Measurements from ENCODE around the gene AHNAK.

The AHNAK gene

DNA sequence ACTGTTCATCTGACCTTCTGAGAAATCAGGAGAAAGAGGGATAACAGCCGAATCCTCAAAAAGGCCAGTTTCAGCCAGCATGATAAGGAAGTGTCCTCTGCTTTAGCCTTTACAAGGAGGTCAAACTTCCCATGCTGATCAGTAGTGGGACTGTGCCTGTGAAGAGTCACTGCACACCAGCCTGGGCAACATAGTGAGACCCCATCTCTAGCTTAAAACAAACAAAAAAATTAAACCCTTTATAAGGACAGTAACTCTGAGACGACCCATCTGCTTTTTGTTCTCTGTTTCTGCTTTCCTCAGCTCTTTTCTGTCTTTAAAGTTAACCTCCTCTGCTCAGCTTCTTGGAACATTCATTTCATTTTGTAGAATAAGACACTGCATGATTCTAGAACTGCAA lies 78.0 kb downstream of the AHNAK start:
- TF ChIP-seq, protein P1, sequence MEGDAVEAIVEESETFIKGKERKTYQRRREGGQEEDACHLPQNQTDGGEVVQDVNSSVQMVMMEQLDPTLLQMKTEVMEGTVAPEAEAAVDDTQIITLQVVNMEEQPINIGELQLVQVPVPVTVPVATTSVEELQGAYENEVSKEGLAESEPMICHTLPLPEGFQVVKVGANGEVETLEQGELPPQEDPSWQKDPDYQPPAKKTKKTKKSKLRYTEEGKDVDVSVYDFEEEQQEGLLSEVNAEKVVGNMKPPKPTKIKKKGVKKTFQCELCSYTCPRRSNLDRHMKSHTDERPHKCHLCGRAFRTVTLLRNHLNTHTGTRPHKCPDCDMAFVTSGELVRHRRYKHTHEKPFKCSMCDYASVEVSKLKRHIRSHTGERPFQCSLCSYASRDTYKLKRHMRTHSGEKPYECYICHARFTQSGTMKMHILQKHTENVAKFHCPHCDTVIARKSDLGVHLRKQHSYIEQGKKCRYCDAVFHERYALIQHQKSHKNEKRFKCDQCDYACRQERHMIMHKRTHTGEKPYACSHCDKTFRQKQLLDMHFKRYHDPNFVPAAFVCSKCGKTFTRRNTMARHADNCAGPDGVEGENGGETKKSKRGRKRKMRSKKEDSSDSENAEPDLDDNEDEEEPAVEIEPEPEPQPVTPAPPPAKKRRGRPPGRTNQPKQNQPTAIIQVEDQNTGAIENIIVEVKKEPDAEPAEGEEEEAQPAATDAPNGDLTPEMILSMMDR (IDR thresholded peaks at IDR 0.05; ENCODE audit: low read depth, low read length) = no peak
- TF ChIP-seq MYC (IDR thresholded peaks at IDR 0.05; ENCODE audit: low read depth, low read length) (no peak), POLR2A (IDR thresholded peaks at IDR 0.05; ENCODE audit: extremely low read depth, insufficient read length) (no peak)
- TF ChIP-seq, protein P2, sequence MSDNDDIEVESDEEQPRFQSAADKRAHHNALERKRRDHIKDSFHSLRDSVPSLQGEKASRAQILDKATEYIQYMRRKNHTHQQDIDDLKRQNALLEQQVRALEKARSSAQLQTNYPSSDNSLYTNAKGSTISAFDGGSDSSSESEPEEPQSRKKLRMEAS (IDR thresholded peaks at IDR 0.05; ENCODE audit: low read depth, low read length) = no peak
- H3K4me3 ChIP-seq (ENCODE audit: low read depth, low read length) = no peak overlapping the region

DNA sequence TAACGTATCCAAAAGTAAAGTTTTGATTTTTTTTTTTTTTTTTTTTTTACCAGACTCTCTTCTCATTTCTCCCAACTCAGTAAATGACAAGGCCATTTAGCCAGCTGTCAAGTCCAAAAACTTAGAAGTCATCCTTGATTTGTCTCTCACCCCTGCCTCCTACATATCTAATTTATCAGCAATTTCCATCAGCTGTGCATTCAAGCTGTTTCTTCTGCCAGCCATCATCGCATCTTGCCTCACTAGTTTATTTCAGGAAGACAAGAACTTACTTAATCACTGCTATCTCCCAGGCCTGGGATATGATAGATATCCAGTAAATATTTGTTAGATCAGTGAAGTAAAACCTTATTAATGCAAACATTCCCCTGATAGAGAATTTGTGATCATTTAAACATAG lies 80.2 kb downstream of the AHNAK start:
- no peak overlapping the region for H3K4me3 ChIP-seq (ENCODE audit: low read depth, low read length)
- no peak for DNase-seq (ENCODE audit: low read depth)
- TF ChIP-seq POLR2A (IDR thresholded peaks at IDR 0.05; ENCODE audit: extremely low read depth, insufficient read length) (no peak), MYC (IDR thresholded peaks at IDR 0.05; ENCODE audit: low read depth, low read length) (no peak)
- TF ChIP-seq, protein P2 (IDR thresholded peaks at IDR 0.05; ENCODE audit: low read depth, low read length) = no peak
- TF ChIP-seq, protein P1 (IDR thresholded peaks at IDR 0.05; ENCODE audit: low read depth, low read length) = no peak

More for the DNA sequence above, 78.0 kb downstream of the AHNAK start:
- no peak for DNase-seq (ENCODE audit: low read depth)

DNA sequence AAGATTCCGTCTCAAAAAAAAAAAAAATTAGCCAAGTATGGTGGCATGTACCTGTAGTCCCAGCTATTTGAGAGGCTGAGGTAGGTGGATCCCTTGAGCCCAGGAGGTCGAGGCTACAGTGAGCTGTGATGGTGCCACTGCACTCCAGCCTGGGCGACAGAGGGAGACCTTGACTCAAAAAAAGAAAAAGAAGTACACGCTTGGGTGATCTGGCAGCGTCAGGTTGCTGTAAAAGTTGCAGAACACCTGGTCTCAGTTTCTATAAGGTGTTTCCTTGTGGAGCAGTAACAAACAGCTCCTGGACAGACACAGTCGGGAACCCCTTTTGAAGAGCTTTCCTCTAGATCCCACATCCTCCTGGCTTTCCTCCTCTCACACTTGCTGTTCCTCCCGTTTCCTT lies 82.0 kb downstream of the AHNAK start:
- TF ChIP-seq MYC (IDR thresholded peaks at IDR 0.05; ENCODE audit: low read depth, low read length) (no peak), POLR2A (IDR thresholded peaks at IDR 0.05; ENCODE audit: extremely low read depth, insufficient read length) (no peak)
- TF ChIP-seq, protein P2 (IDR thresholded peaks at IDR 0.05; ENCODE audit: low read depth, low read length) = no peak
- TF ChIP-seq, protein P1 (IDR thresholded peaks at IDR 0.05; ENCODE audit: low read depth, low read length) = no peak
- DNase-seq (ENCODE audit: low read depth) = no peak
- no peak overlapping the region for H3K4me3 ChIP-seq (ENCODE audit: low read depth, low read length)

DNA sequence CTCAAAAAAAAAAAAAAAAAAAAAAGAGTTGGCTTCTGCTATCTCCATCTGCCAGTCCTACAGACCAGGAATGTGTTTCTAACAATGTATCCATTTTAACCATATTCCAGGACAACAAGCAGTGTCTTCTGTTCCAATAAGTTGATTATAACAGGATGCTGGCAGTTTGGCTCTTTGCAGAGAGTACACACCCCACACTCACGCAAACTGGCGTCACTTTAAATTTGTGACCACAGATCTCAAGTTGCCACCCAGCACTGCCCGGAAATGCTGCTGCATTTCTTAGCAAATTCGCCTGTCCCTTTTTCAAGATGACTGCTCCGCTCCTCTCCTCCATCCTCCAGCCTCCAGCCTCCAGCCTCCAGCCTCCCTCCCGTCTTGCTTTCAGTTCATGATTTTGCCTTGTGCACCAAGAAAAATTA lies 83.5 kb downstream of the AHNAK start:
- H3K4me3 ChIP-seq (ENCODE audit: low read depth, low read length) = no peak overlapping the region
- DNase-seq (ENCODE audit: low read depth) = no peak
- no peak for TF ChIP-seq POLR2A (IDR thresholded peaks at IDR 0.05; ENCODE audit: extremely low read depth, insufficient read length)
- TF ChIP-seq, protein P1 (IDR thresholded peaks at IDR 0.05; ENCODE audit: low read depth, low read length) = no peak

DNA sequence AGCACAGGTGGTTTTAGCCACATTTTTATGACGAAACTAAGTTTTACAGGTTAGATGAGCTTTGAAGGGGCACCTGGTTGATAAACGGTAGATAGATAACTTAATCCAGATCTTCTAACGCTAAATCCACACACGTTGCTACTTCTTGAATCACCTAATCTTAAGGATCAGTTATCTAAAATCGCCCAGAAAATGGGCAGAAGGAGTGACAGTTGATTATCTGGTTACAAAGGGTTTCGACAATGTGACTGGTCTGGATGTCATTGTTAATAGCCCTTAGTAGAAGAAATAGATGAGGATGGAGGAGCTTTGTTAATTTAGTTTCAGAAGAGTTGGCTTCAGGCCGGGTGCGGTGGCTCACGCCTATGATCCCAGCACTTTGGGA lies 84.1 kb downstream of the AHNAK start:
- no peak for DNase-seq (ENCODE audit: low read depth)
- no peak overlapping the region for H3K4me3 ChIP-seq (ENCODE audit: low read depth, low read length)
- TF ChIP-seq, protein P2 (IDR thresholded peaks at IDR 0.05; ENCODE audit: low read depth, low read length) = no peak
- TF ChIP-seq, protein P1 (IDR thresholded peaks at IDR 0.05; ENCODE audit: low read depth, low read length) = no peak
- TF ChIP-seq POLR2A (IDR thresholded peaks at IDR 0.05; ENCODE audit: extremely low read depth, insufficient read length) (no peak), MYC (IDR thresholded peaks at IDR 0.05; ENCODE audit: low read depth, low read length) (no peak)
